HepG2 (cell line): Measurements from ENCODE around the gene CCT6A. TPM values are rescaled to one million over a fixed set of nuclear protein-coding genes. Genes with fewer than 3 reads are reported as not detected.

Experiments used
- AGO1 ChIP-seq: fragments of 200-400 bp; formaldehyde crosslinking; IDR thresholded peaks from 2 replicates; pipeline ENCODE4 v1.6.1; 2017; ENCODE audit warnings: mild to moderate bottlenecking, low read depth, low read length, moderate library complexity; ENCODE audit not compliant: poor library complexity, severe bottlenecking
- AGO2 ChIP-seq: fragments of 200-400 bp; formaldehyde crosslinking; optimal IDR thresholded peaks from 2 replicates; pipeline ENCODE3; 2017; ENCODE audit warnings: mild to moderate bottlenecking, low read depth, low read length, moderate library complexity
- CBX2 ChIP-seq, 2 experiments: fragments of 200-600 bp in 1 of 2; sonication (generic); formaldehyde crosslinking in 1 of 2; IDR thresholded peaks; 2 replicates each; pipeline versions ENCODE4 v1.7.0 to v1.8.1; 2018 to 2022; ENCODE audit warnings: low read depth in 2 of 2, low read length in 1 of 2, mild to moderate bottlenecking in 1 of 2, missing genetic modification reagents in 1 of 2
- CC2D1A ChIP-seq: sonication (generic); formaldehyde crosslinking; IDR thresholded peaks from 2 replicates; pipeline ENCODE4 v1.8.1; 2023; ENCODE audit warnings: mild to moderate bottlenecking, missing genetic modification reagents
- ELF1 ChIP-seq: sonication (generic); formaldehyde crosslinking; IDR thresholded peaks from 2 replicates; pipeline ENCODE4 v1.4.0; 2020; ENCODE audit warnings: missing genetic modification reagents
- HDAC6 ChIP-seq: fragments of 200-600 bp; sonication (generic); IDR thresholded peaks from 2 replicates; pipeline ENCODE4 v1.7.0; 2017; ENCODE audit warnings: mild to moderate bottlenecking, antibody characterized with exemption, low read length, low read depth
- KLF15 ChIP-seq: sonication (generic); formaldehyde crosslinking; IDR thresholded peaks from 2 replicates; pipeline ENCODE4 v1.8.1; 2023; ENCODE audit warnings: borderline replicate concordance, mild to moderate bottlenecking, inconsistent platforms, missing genetic modification reagents, mixed read lengths
- KLF6 ChIP-seq: IDR thresholded peaks from 2 replicates; pipeline ENCODE4 v1.8.0; 2016; ENCODE audit warnings: missing biosample characterization, missing genetic modification reagents
- MBD4 ChIP-seq: IDR thresholded peaks from 2 replicates; pipeline ENCODE4 v1.6.1; 2012; ENCODE audit warnings: low read length, inconsistent platforms, borderline replicate concordance
- MEIS2 ChIP-seq: sonication (generic); formaldehyde crosslinking; IDR thresholded peaks from 2 replicates; pipeline ENCODE4 v1.9.0; 2021; ENCODE audit warnings: mild to moderate bottlenecking, missing genetic modification reagents
- MTF2 ChIP-seq: sonication (generic); formaldehyde crosslinking; IDR thresholded peaks from 2 replicates; pipeline ENCODE4 v1.5.0; 2020; ENCODE audit warnings: missing genetic modification reagents, borderline replicate concordance
- NR3C1 ChIP-seq: sonication (generic); formaldehyde crosslinking; IDR thresholded peaks from 2 replicates; pipeline ENCODE4 v1.4.0; 2020; ENCODE audit warnings: missing genetic modification reagents
- SIN3B ChIP-seq: fragments of 150-350 bp; IDR thresholded peaks from 2 replicates; pipeline ENCODE4 v1.6.1; 2014; ENCODE audit warnings: low read length
- ZBTB38 ChIP-seq: sonication (generic); formaldehyde crosslinking; IDR thresholded peaks from 2 replicates; pipeline ENCODE4 v1.5.1; 2020; ENCODE audit warnings: mild to moderate bottlenecking, missing genetic modification reagents
- ZBTB7A ChIP-seq: sonication (generic); formaldehyde crosslinking; IDR thresholded peaks from 2 replicates; pipeline ENCODE4 v1.8.0; 2022; ENCODE audit warnings: mild to moderate bottlenecking, missing genetic modification reagents
- ZNF180 ChIP-seq: sonication (generic); formaldehyde crosslinking; IDR thresholded peaks from 2 replicates; pipeline ENCODE4 v1.4.0; 2020; ENCODE audit warnings: low read depth, missing genetic modification reagents, borderline replicate concordance
- ZNF317 ChIP-seq: sonication (generic); formaldehyde crosslinking; IDR thresholded peaks from 2 replicates; pipeline ENCODE4 v1.5.0; 2020; ENCODE audit warnings: mild to moderate bottlenecking, missing genetic modification reagents
- ZNF558 ChIP-seq: sonication (generic); formaldehyde crosslinking; IDR thresholded peaks from 2 replicates; pipeline ENCODE4 v1.9.0; 2022; ENCODE audit warnings: mild to moderate bottlenecking, missing genetic modification reagents, borderline replicate concordance
- polyA plus RNA-seq, 8 experiments: library from polyadenylated mRNA; depleted of rRNA in 3 of 8; stranded (reverse) in 7 of 8; unstranded in 1 of 8; fragments of >200 nt; fragmentation: Illumina TruSeq in 4 of 8; extraction: Trizol in 4 of 8; gene quantifications; 2 replicates each; pipeline versions ENCODE4 v1.2.1 to v1.2.3, GENCODE V29; 2011 to 2016; ENCODE audit warnings: low read depth in 4 of 8, missing spikeins in 1 of 8, mixed read lengths in 1 of 8; ENCODE audit not compliant: insufficient read depth in 1 of 8
- total RNA-seq, 5 experiments: library from RNA; depleted of rRNA; stranded (reverse); fragments of >200 nt; fragmentation: Illumina TruSeq; extraction: Trizol; gene quantifications; 2 replicates each; pipeline ENCODE4 v1.2.3, GENCODE V29; 2016; ENCODE audit warnings: low read depth in 1 of 5
- TF ChIP-seq, protein P1 (sequence below): sonication (generic); formaldehyde crosslinking; IDR thresholded peaks from 2 replicates; pipeline ENCODE4 v1.5.1; 2020; ENCODE audit warnings: mild to moderate bottlenecking, missing genetic modification reagents, moderate library complexity
- TF ChIP-seq, protein P2 (sequence below): IDR thresholded peaks from 2 replicates; pipeline ENCODE4 v1.6.1; 2018; ENCODE audit warnings: missing genetic modification reagents
- TF ChIP-seq, protein P3 (sequence below): sonication (generic); formaldehyde crosslinking; IDR thresholded peaks from 2 replicates; pipeline ENCODE4 v1.4.0; 2020; ENCODE audit warnings: missing genetic modification reagents

The CCT6A gene
- total and polyA plus RNA-seq, 2 of the 13 experiments (the other 11 are each of a cell fraction or from before 2014, with no cell fraction given): 219 to 292 TPM

DNA sequence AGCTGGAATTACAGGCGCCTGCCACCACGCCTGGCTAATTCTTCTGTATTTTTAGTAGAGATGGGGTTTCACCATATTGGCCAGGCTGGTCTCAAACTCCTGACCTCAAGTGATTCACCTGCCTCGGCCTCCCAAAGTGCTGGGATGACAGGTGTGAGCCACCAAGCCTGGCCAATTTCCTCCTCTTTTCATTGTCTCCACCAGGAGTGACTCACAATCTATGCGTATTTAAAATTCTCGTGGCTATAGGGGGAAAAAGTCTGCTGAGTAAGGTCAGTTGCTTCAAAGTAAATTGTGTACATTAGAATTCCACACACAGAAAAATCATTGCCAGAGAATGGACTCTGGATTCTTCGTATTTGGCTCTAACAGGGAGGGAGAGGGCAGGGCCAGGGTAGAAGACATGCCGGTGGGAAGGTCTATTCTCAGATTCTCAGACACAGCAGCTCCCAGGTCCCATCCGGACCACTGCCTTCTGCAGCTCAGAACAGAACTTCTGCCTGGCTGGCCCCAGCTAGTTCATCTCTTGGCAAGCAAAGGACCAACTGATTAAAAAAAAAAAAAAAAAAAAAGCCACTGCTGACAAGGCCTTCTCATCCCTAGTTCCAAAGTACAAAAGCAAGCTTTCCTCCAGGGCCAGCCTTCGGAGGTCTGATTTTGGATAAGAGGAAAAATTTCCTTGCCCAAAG, 22.5 kb upstream of the CCT6A start (continued):
- TF ChIP-seq NR3C1 (CRISPR knock-in tag): no peak
- TF ChIP-seq ZNF558 (CRISPR knock-in tag): no peak
- TF ChIP-seq, protein P1, sequence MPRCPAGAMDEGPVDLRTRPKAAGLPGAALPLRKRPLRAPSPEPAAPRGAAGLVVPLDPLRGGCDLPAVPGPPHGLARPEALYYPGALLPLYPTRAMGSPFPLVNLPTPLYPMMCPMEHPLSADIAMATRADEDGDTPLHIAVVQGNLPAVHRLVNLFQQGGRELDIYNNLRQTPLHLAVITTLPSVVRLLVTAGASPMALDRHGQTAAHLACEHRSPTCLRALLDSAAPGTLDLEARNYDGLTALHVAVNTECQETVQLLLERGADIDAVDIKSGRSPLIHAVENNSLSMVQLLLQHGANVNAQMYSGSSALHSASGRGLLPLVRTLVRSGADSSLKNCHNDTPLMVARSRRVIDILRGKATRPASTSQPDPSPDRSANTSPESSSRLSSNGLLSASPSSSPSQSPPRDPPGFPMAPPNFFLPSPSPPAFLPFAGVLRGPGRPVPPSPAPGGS: no peak
- TF ChIP-seq MBD4: no peak; the same call in 1 of the 2 replicates
- no peak for TF ChIP-seq KLF15 (CRISPR knock-in tag)
- TF ChIP-seq AGO1: no peak
- TF ChIP-seq CC2D1A (CRISPR knock-in tag): no peak
- TF ChIP-seq MEIS2 (CRISPR knock-in tag): no peak
- TF ChIP-seq SIN3B: no peak
- TF ChIP-seq, protein P2, sequence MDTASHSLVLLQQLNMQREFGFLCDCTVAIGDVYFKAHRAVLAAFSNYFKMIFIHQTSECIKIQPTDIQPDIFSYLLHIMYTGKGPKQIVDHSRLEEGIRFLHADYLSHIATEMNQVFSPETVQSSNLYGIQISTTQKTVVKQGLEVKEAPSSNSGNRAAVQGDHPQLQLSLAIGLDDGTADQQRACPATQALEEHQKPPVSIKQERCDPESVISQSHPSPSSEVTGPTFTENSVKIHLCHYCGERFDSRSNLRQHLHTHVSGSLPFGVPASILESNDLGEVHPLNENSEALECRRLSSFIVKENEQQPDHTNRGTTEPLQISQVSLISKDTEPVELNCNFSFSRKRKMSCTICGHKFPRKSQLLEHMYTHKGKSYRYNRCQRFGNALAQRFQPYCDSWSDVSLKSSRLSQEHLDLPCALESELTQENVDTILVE (CRISPR knock-in tag): no peak
- no peak for TF ChIP-seq AGO2
- TF ChIP-seq CBX2 (IDR thresholded peaks at IDR 0.05; ENCODE audit: low read depth, low read length): no peak
- no peak for TF ChIP-seq CBX2 (CRISPR knock-in tag; IDR thresholded peaks at IDR 0.05; ENCODE audit: low read depth)
- no peak for TF ChIP-seq ZNF180
- TF ChIP-seq ZNF317: no peak
- no peak for TF ChIP-seq MTF2 (CRISPR knock-in tag)
- TF ChIP-seq HDAC6: no peak
- TF ChIP-seq, protein P3, sequence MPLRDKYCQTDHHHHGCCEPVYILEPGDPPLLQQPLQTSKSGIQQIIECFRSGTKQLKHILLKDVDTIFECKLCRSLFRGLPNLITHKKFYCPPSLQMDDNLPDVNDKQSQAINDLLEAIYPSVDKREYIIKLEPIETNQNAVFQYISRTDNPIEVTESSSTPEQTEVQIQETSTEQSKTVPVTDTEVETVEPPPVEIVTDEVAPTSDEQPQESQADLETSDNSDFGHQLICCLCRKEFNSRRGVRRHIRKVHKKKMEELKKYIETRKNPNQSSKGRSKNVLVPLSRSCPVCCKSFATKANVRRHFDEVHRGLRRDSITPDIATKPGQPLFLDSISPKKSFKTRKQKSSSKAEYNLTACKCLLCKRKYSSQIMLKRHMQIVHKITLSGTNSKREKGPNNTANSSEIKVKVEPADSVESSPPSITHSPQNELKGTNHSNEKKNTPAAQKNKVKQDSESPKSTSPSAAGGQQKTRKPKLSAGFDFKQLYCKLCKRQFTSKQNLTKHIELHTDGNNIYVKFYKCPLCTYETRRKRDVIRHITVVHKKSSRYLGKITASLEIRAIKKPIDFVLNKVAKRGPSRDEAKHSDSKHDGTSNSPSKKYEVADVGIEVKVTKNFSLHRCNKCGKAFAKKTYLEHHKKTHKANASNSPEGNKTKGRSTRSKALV: no peak
- TF ChIP-seq ZBTB7A (CRISPR knock-in tag): no peak
- no peak for TF ChIP-seq KLF6
- TF ChIP-seq ZBTB38 (CRISPR knock-in tag): no peak
- TF ChIP-seq ELF1 (CRISPR knock-in tag): no peak
